Measurements from ENCODE around the gene AIP. TPM values are rescaled to one million over a fixed set of nuclear protein-coding genes. Genes with fewer than 3 reads are reported as not detected.

The AIP gene
- total and polyA plus RNA-seq, 2 donors (not counting 1 experiment from before 2014, with no cell fraction given) = 53.7 to 117 TPM

DNA sequence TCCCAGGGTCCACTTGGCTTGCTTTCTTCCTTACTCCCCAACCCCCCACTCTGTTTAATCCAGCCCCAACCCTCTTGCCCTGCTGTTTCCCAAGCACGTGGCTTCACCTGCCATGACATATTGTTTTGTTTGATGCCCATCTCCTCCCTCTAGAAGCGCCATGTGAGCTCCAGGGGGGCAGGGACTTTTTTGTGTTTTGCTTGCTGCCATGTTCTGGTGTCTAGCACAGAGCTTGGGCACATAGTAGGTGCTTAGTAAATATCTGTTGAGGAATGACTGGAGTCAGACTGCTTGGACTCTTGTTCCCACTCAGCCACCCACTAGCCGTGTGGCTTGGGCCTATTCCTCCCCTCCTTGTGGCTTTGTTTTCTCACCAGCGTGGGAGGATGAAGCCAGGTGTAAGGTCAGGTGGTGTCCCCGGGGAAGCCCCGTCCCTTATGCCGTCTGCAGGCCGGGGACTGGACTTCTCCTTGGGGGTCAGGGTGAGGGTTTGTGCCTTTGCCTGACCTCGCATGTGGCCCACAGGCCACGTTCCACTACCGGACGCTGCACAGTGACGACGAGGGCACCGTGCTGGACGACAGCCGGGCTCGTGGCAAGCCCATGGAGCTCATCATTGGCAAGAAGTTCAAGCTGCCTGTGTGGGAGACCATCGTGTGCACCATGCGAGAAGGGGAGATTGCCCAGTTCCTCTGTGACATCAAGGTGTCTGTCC is 3.8 kb downstream of the AIP start:
- Histone ChIP-seq H3K9ac (ENCODE audit: insufficient read depth, low read length) (no peak overlapping the region), H3K4me1 (ENCODE audit: control insufficient read depth, extremely low read depth, insufficient read depth, low read length) (peaks cover 7% of the 10 kb centered on the region), H3K4me2 (ENCODE audit: extremely low read depth, insufficient read depth, low read length) (no peak overlapping the region), H3K36me3 (ENCODE audit: control insufficient read depth, insufficient read depth, low read length) (peaks cover 6% of the 10 kb centered on the region), H3K79me2 (ENCODE audit: control insufficient read depth, insufficient read depth, low read length) (no peaks in the 10 kb centered on the region), H3K27me3 (ENCODE audit: control insufficient read depth, insufficient read depth, low read length) (no peaks in the 10 kb centered on the region), H3K27ac (ENCODE audit: insufficient read depth, low read length) (no peak overlapping the region), H3K4me3 (replicated peaks in 1 of 4; ENCODE audit: control extremely low read depth in 1 of 4, insufficient read depth in 1 of 4, low read depth in 3 of 4, low read length in 4 of 4) (no peak overlapping the region), H4K20me1 (ENCODE audit: control insufficient read depth, extremely low read depth, insufficient read depth, low read length) (no peaks in the 10 kb centered on the region), H2AFZ (ENCODE audit: low read length) (no peak overlapping the region), H3K9me3 (ENCODE audit: control insufficient read depth, insufficient read depth, low read depth, low read length) (no peaks in the 10 kb centered on the region)
- DNase-seq (ENCODE audit: low read depth in 2 of 2) = no peak
- TF ChIP-seq, protein P1, sequence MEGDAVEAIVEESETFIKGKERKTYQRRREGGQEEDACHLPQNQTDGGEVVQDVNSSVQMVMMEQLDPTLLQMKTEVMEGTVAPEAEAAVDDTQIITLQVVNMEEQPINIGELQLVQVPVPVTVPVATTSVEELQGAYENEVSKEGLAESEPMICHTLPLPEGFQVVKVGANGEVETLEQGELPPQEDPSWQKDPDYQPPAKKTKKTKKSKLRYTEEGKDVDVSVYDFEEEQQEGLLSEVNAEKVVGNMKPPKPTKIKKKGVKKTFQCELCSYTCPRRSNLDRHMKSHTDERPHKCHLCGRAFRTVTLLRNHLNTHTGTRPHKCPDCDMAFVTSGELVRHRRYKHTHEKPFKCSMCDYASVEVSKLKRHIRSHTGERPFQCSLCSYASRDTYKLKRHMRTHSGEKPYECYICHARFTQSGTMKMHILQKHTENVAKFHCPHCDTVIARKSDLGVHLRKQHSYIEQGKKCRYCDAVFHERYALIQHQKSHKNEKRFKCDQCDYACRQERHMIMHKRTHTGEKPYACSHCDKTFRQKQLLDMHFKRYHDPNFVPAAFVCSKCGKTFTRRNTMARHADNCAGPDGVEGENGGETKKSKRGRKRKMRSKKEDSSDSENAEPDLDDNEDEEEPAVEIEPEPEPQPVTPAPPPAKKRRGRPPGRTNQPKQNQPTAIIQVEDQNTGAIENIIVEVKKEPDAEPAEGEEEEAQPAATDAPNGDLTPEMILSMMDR (conservative IDR thresholded peaks at IDR 0.05 in 1 of 2, IDR thresholded peaks at IDR 0.05 in 1 of 2; ENCODE audit: low read depth in 1 of 2, low read length in 2 of 2) = no peak
- TF ChIP-seq EZH2 (IDR thresholded peaks at IDR 0.05; ENCODE audit: low read length, missing control alignments) = no peak

DNA sequence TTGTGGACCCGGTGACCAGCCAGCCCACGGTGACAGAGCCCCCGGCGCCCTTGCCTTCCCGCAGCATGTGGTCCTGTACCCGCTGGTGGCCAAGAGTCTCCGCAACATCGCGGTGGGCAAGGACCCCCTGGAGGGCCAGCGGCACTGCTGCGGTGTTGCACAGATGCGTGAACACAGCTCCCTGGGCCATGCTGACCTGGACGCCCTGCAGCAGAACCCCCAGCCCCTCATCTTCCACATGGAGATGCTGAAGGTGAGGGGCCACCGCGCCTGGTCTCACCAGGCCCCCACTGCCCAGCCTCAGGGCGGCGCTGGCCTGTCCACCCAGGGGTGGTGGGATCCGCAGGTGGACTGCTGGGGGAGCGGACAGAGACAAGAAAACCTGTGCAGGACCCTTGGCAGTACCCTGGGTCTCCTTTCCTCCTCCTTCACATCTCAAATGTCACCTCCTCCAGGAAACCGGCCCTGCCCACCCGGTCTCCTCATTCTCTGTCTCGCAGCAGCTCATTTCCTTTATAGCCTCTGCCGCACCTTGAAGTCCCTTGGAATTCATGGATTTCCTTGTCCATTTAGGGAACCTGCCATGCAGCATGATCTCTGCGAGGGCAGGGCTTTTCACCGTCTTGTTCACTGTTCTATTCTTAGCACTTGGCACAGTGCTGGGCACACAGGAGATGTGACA is 6.5 kb downstream of the AIP start:
- Histone ChIP-seq H3K27ac (ENCODE audit: insufficient read depth, low read length) (no peak overlapping the region), H3K9me3 (ENCODE audit: control insufficient read depth, insufficient read depth, low read depth, low read length) (no peaks in the 10 kb centered on the region), H3K4me1 (ENCODE audit: control insufficient read depth, extremely low read depth, insufficient read depth, low read length) (no peaks in the 10 kb centered on the region), H2AFZ (ENCODE audit: low read length) (no peak overlapping the region), H3K79me2 (ENCODE audit: control insufficient read depth, insufficient read depth, low read length) (no peaks in the 10 kb centered on the region), H4K20me1 (ENCODE audit: control insufficient read depth, extremely low read depth, insufficient read depth, low read length) (no peaks in the 10 kb centered on the region), H3K4me2 (ENCODE audit: extremely low read depth, insufficient read depth, low read length) (no peak overlapping the region), H3K4me3 (replicated peaks in 1 of 4; ENCODE audit: control extremely low read depth in 1 of 4, insufficient read depth in 1 of 4, low read depth in 3 of 4, low read length in 4 of 4) (no peak overlapping the region), H3K9ac (ENCODE audit: insufficient read depth, low read length) (no peak overlapping the region), H3K36me3 (ENCODE audit: control insufficient read depth, insufficient read depth, low read length) (peaks cover 11% of the 10 kb centered on the region), H3K27me3 (ENCODE audit: control insufficient read depth, insufficient read depth, low read length) (no peaks in the 10 kb centered on the region)
- TF ChIP-seq, protein P1 (conservative IDR thresholded peaks at IDR 0.05 in 1 of 2, IDR thresholded peaks at IDR 0.05 in 1 of 2; ENCODE audit: low read depth in 1 of 2, low read length in 2 of 2) = no peak
- TF ChIP-seq EZH2 (IDR thresholded peaks at IDR 0.05; ENCODE audit: low read length, missing control alignments) = no peak
- no peak for DNase-seq (ENCODE audit: low read depth in 2 of 2)

DNA sequence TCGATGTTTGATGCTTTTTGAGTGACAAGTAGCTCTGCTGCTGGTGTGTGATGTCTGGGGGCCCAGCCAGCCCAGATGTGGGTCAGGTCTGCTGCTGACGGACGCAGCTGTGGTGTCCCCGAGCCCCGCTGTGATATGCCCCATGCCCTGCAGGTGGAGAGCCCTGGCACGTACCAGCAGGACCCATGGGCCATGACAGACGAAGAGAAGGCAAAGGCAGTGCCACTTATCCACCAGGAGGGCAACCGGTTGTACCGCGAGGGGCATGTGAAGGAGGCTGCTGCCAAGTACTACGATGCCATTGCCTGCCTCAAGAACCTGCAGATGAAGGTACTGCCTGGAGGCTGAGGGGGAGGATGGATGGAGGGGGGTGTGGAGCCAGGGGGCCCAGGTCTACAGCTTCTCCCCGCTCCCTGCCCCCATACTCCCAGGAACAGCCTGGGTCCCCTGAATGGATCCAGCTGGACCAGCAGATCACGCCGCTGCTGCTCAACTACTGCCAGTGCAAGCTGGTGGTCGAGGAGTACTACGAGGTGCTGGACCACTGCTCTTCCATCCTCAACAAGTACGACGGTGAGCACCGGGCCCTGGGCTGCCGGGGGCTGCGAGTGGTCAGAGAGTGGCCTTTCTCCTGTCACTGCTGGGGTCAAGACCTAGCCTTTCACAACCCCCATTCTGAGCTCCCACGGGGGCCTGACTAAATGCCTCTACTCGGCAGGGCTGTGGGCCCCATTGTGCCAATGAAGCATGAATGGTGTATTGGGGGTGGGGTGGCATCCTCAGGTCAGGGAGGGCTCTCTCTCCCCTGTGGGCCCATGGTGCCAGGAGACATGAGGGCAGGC is 7.3 kb downstream of the AIP start:
- Histone ChIP-seq H2AFZ (ENCODE audit: low read length) (no peak overlapping the region), H3K4me2 (ENCODE audit: extremely low read depth, insufficient read depth, low read length) (no peak overlapping the region), H3K79me2 (ENCODE audit: control insufficient read depth, insufficient read depth, low read length) (no peaks in the 10 kb centered on the region), H3K9ac (ENCODE audit: insufficient read depth, low read length) (no peak overlapping the region), H3K27ac (ENCODE audit: insufficient read depth, low read length) (no peak overlapping the region), H3K4me1 (ENCODE audit: control insufficient read depth, extremely low read depth, insufficient read depth, low read length) (no peaks in the 10 kb centered on the region), H4K20me1 (ENCODE audit: control insufficient read depth, extremely low read depth, insufficient read depth, low read length) (no peaks in the 10 kb centered on the region), H3K4me3 (replicated peaks in 1 of 4; ENCODE audit: control extremely low read depth in 1 of 4, insufficient read depth in 1 of 4, low read depth in 3 of 4, low read length in 4 of 4) (no peak overlapping the region), H3K9me3 (ENCODE audit: control insufficient read depth, insufficient read depth, low read depth, low read length) (no peaks in the 10 kb centered on the region), H3K36me3 (ENCODE audit: control insufficient read depth, insufficient read depth, low read length) (peaks cover 9% of the 10 kb centered on the region), H3K27me3 (ENCODE audit: control insufficient read depth, insufficient read depth, low read length) (no peaks in the 10 kb centered on the region)
- no peak for DNase-seq (ENCODE audit: low read depth in 2 of 2)
- TF ChIP-seq, protein P1 (conservative IDR thresholded peaks at IDR 0.05 in 1 of 2, IDR thresholded peaks at IDR 0.05 in 1 of 2; ENCODE audit: low read depth in 1 of 2, low read length in 2 of 2) = no peak
- TF ChIP-seq EZH2 (IDR thresholded peaks at IDR 0.05; ENCODE audit: low read length, missing control alignments) = no peak

Data from fibroblast of lung (primary cell).